Measurements from ENCODE around the gene MBTPS1. TPM values are rescaled to one million over a fixed set of nuclear protein-coding genes. Genes with fewer than 3 reads are reported as not detected.
"Not testable (repeated sequence)": the region's sequence is repeated elsewhere in the genome, so short reads cannot be mapped to it uniquely, and the experiment has no call there.

MBTPS1 gene
- total RNA-seq, 4 donors from 2014 or later: 98.4 to 149 (median 121) TPM

- H3K4me3 ChIP-seq: peak overlapping the region; percentile 79 to 99 (median 86)
- no peaks in the 10 kb centered on the region for H3K9me3 ChIP-seq
- no peaks in the 10 kb centered on the region for H3K27me3 ChIP-seq
- peaks cover 0 to 46% (median 12%) of the 10 kb centered on the region in 4 donors for H3K4me1 ChIP-seq
- H3K36me3 ChIP-seq: peaks cover 0 to 3% (median 0%) of the 10 kb centered on the region in 3 donors
- WGBS, 2 donors: 1 to 4% methylated on average over 32 to 33 of the region's 57 CpGs
- DNase-seq (ENCODE audit: low spot score in 2 of 2): no peak
- peak overlapping the region; percentile 86 to 97 (median 92) for H3K27ac ChIP-seq
- TF ChIP-seq CTCF (IDR thresholded peaks at IDR 0.05) (peak in 2 of 5 experiments; percentile 8 to 31), EP300 (IDR thresholded peaks at IDR 0.05) (no peak), POLR2A (IDR thresholded peaks at IDR 0.05) (no peak)
Measured at GRCh38 chr16:84115919-84116719, 623 bp downstream of the MBTPS1 start.

- H3K27me3 ChIP-seq; DNase-seq (ENCODE audit: low spot score in 2 of 2); H3K27ac ChIP-seq; H3K4me3 ChIP-seq; H3K9me3 ChIP-seq: not testable (repeated sequence)
- 87 to 89% methylated on average over 3 of the region's 3 CpGs for WGBS, 2 donors
- H3K36me3 ChIP-seq: peaks cover 0 to 20% (median 0%) of the 10 kb centered on the region in 3 donors
- H3K4me1 ChIP-seq: peaks cover 0 to 53% (median 8%) of the 10 kb centered on the region in 4 donors
Measured at GRCh38 chr16:84111949-84112348, 4.8 kb downstream of the MBTPS1 start.

- Histone ChIP-seq H3K4me1 (peaks cover 0 to 57% (median 8%) of the 10 kb centered on the region in 4 donors), H3K4me3 (no peak overlapping the region), H3K9me3 (no peaks in the 10 kb centered on the region), H3K36me3 (peaks cover 0 to 25% (median 0%) of the 10 kb centered on the region in 3 donors), H3K27ac (no peak overlapping the region), H3K27me3 (no peaks in the 10 kb centered on the region)
- WGBS, 2 donors: 63 to 68% methylated on average over 3 of the region's 3 CpGs
- TF ChIP-seq CTCF (IDR thresholded peaks at IDR 0.05) (no peak), POLR2A (IDR thresholded peaks at IDR 0.05) (no peak), EP300 (IDR thresholded peaks at IDR 0.05) (no peak)
- DNase-seq (ENCODE audit: low spot score in 2 of 2): no peak
Measured at GRCh38 chr16:84111525-84111924, 5.2 kb downstream of the MBTPS1 start.

GRCh38 chr16:84110527-84110926 lies 6.2 kb downstream of the MBTPS1 start:
- H3K36me3 ChIP-seq: peaks cover 0 to 29% (median 0%) of the 10 kb centered on the region in 3 donors
- TF ChIP-seq EP300 (IDR thresholded peaks at IDR 0.05) (no peak), POLR2A (IDR thresholded peaks at IDR 0.05) (no peak), CTCF (IDR thresholded peaks at IDR 0.05) (no peak)
- DNase-seq (ENCODE audit: low spot score in 2 of 2): no peak
- no peak overlapping the region for H3K4me3 ChIP-seq
- peaks cover 0 to 63% (median 6%) of the 10 kb centered on the region in 4 donors for H3K4me1 ChIP-seq
- H3K9me3 ChIP-seq: no peaks in the 10 kb centered on the region
- no peak overlapping the region for H3K27ac ChIP-seq
- H3K27me3 ChIP-seq: no peaks in the 10 kb centered on the region
- 63 to 79% methylated on average over 3 of the region's 3 CpGs for WGBS, 2 donors

- no peak for TF ChIP-seq EP300 (IDR thresholded peaks at IDR 0.05)
- no peak for TF ChIP-seq POLR2A (IDR thresholded peaks at IDR 0.05)
- no peak for TF ChIP-seq CTCF (IDR thresholded peaks at IDR 0.05)
- DNase-seq (ENCODE audit: low spot score in 2 of 2): no peak
- Histone ChIP-seq H3K9me3 (no peaks in the 10 kb centered on the region), H3K36me3 (peaks cover 0 to 29% (median 0%) of the 10 kb centered on the region in 3 donors), H3K27ac (no peak overlapping the region), H3K27me3 (no peaks in the 10 kb centered on the region), H3K4me1 (peaks cover 0 to 61% (median 3%) of the 10 kb centered on the region in 4 donors), H3K4me3 (no peak overlapping the region)
- 69 to 70% methylated on average over 6 of the region's 6 CpGs for WGBS, 2 donors
Measured at GRCh38 chr16:84109598-84110335, 7.0 kb downstream of the MBTPS1 start.
